Measurements from ENCODE around the gene DPH2. TPM values are rescaled to one million over a fixed set of nuclear protein-coding genes. Genes with fewer than 3 reads are reported as not detected.

Gene DPH2
- total RNA-seq, 4 donors from 2014 or later: 27.8 to 64.4 (median 39.8) TPM

- WGBS: 97% methylated on average over 8 of the region's 8 CpGs
- Histone ChIP-seq H3K27me3 (no peaks in the 10 kb centered on the region), H3K4me1 (no peaks in the 10 kb centered on the region), H3K4me3 (no peak overlapping the region), H3K9me3 (no peaks in the 10 kb centered on the region), H3K27ac (no peak overlapping the region), H3K36me3 (peaks cover 51% of the 10 kb centered on the region)
- no peak for TF ChIP-seq POLR2AphosphoS5 (IDR thresholded peaks at IDR 0.05)
- TF ChIP-seq POLR2A (IDR thresholded peaks at IDR 0.05): no peak
- TF ChIP-seq EP300 (IDR thresholded peaks at IDR 0.05): no peak
- no peak for TF ChIP-seq CTCF (IDR thresholded peaks at IDR 0.05)
- DNase-seq (ENCODE audit: low spot score in 2 of 2): no peak
Observed at GRCh38 chr1:43956234-43956633, 13.6 kb upstream of the DPH2 start.

- no peak for DNase-seq (ENCODE audit: low spot score in 2 of 2)
- H3K36me3 ChIP-seq: peaks cover 62% of the 10 kb centered on the region
- no peak overlapping the region for H3K27ac ChIP-seq
- no peaks in the 10 kb centered on the region for H3K27me3 ChIP-seq
- WGBS: 87% methylated on average over 7 of the region's 7 CpGs
- no peak overlapping the region for H3K4me3 ChIP-seq
- H3K9me3 ChIP-seq: no peaks in the 10 kb centered on the region
- TF ChIP-seq CTCF (IDR thresholded peaks at IDR 0.05) (no peak), POLR2A (IDR thresholded peaks at IDR 0.05) (no peak), EP300 (IDR thresholded peaks at IDR 0.05) (no peak), POLR2AphosphoS5 (IDR thresholded peaks at IDR 0.05) (no peak)
- no peaks in the 10 kb centered on the region for H3K4me1 ChIP-seq
Observed at GRCh38 chr1:43957407-43958040, 12.3 kb upstream of the DPH2 start.

GRCh38 chr1:43958351-43959255 lies 11.2 kb upstream of the DPH2 start:
- WGBS: 88% methylated on average over 9 of the region's 9 CpGs
- no peaks in the 10 kb centered on the region for H3K27me3 ChIP-seq
- no peaks in the 10 kb centered on the region for H3K4me1 ChIP-seq
- no peaks in the 10 kb centered on the region for H3K9me3 ChIP-seq
- H3K27ac ChIP-seq: no peak overlapping the region
- no peak for DNase-seq (ENCODE audit: low spot score in 2 of 2)
- no peak overlapping the region for H3K4me3 ChIP-seq
- H3K36me3 ChIP-seq: peaks cover 69% of the 10 kb centered on the region
- no peak for TF ChIP-seq POLR2A (IDR thresholded peaks at IDR 0.05)
- no peak for TF ChIP-seq CTCF (IDR thresholded peaks at IDR 0.05)
- TF ChIP-seq EP300 (IDR thresholded peaks at IDR 0.05): no peak
- TF ChIP-seq POLR2AphosphoS5 (IDR thresholded peaks at IDR 0.05): no peak

- Histone ChIP-seq H3K36me3 (peaks cover 80% of the 10 kb centered on the region), H3K27me3 (no peaks in the 10 kb centered on the region), H3K27ac (no peak overlapping the region), H3K4me3 (no peak overlapping the region), H3K4me1 (no peaks in the 10 kb centered on the region), H3K9me3 (no peaks in the 10 kb centered on the region)
- no peak for TF ChIP-seq POLR2A (IDR thresholded peaks at IDR 0.05)
- WGBS: 92% methylated on average over 5 of the region's 8 CpGs
- DNase-seq (ENCODE audit: low spot score in 2 of 2): no peak
Observed at GRCh38 chr1:43960798-43961197, 9.0 kb upstream of the DPH2 start.

GRCh38 chr1:43961692-43962091 lies 8.1 kb upstream of the DPH2 start:
- 96% methylated on average over 3 of the region's 3 CpGs for WGBS
- DNase-seq (ENCODE audit: low spot score in 2 of 2): no peak
- H3K9me3 ChIP-seq: no peaks in the 10 kb centered on the region
- no peak for TF ChIP-seq POLR2AphosphoS5 (IDR thresholded peaks at IDR 0.05)
- H3K4me1 ChIP-seq: no peaks in the 10 kb centered on the region
- H3K27ac ChIP-seq: no peak overlapping the region
- H3K4me3 ChIP-seq: no peak overlapping the region
- H3K27me3 ChIP-seq: no peaks in the 10 kb centered on the region
- peaks cover 82% of the 10 kb centered on the region for H3K36me3 ChIP-seq

- 85% methylated on average over 2 of the region's 2 CpGs for WGBS
Observed at GRCh38 chr1:43962324-43962723, 7.5 kb upstream of the DPH2 start.

More at GRCh38 chr1:43962324-43962723, 7.5 kb upstream of the DPH2 start:
- no peaks in the 10 kb centered on the region for H3K9me3 ChIP-seq
- no peak overlapping the region for H3K4me3 ChIP-seq
- no peak for TF ChIP-seq EP300 (IDR thresholded peaks at IDR 0.05)
- H3K36me3 ChIP-seq: peaks cover 83% of the 10 kb centered on the region
- no peak overlapping the region for H3K27ac ChIP-seq
- no peak for DNase-seq (ENCODE audit: low spot score in 2 of 2)
- no peaks in the 10 kb centered on the region for H3K27me3 ChIP-seq
- H3K4me1 ChIP-seq: no peaks in the 10 kb centered on the region
